HG02884 (cell line): ENCODE measurements around the gene SPRR2B.
"Not testable (repeated sequence)": the region's sequence is repeated elsewhere in the genome, so short reads cannot be mapped to it uniquely, and the experiment has no call there.

ENCODE experiments used
- ATAC-seq: cut with Tn5 transposase; IDR thresholded peaks from one replicate; pipeline ENCODE4 v1.9.1; 2021; ENCODE audit warnings: mild to moderate bottlenecking, moderate library complexity; ENCODE audit not compliant: unreplicated experiment

Gene SPRR2B

GRCh38 chr1:153035211-153035610, 36.2 kb downstream of the SPRR2B start:
- no peak for ATAC-seq

DNA sequence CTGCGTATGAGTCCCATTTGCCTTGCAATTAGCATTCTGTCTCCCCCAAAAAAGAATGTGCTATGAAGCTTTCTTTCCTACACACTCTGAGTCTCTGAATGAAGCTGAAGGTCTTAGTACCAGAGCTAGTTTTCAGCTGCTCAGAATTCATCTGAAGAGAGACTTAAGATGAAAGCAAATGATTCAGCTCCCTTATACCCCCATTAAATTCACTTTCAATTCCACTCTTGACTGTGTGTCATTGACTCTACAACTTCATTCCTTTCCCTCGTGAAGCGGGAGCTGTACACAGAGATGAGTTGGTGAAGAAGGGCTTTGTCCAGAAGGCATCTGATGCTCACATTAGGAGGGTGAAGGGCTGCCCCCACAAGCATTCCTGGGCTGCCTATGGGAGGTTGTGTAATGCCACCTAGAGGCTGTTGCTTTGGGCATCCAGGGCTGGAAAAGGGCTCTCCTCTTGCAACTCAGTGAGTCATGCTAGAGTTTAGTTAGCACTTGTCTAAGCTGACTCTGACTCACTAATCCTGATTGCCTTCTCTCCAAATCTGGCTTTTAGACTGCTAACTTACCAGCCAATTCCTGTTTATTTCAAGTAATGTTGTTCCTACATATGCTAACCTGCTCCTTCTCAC, 38.6 kb downstream of the SPRR2B start:
- ATAC-seq = no peak

- no peak for ATAC-seq
Observed at GRCh38 chr1:153032073-153032472, 39.3 kb downstream of the SPRR2B start.

- ATAC-seq = no peak
Observed at GRCh38 chr1:153030895-153031294, 40.5 kb downstream of the SPRR2B start, which contains the start of gene SPRR1B. SPRR1B (plus strand) TSS chr1:153031203; CDS start chr1:153032346, 1,143 bp downstream.

GRCh38 chr1:153028766-153029165, 42.6 kb downstream of the SPRR2B start:
- ATAC-seq = no peak

DNA sequence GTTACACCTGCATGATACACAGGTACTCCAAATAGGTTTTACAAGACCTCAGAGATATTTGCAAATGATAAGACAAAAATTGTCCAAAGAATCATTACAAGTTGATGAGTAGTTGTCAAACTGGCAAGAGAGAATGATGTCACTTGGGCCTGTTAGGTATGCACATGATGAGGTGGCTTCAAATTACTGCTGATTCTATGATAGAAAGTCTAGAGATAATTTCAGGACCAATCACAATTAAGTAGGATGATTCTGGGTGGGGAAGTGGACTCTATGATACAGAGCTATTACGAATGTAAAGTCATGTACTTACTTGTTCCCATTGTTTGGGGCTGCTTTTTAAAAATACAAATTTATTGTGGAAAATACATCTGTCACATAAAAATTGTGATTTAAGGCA, 45.6 kb downstream of the SPRR2B start:
- no peak for ATAC-seq

DNA sequence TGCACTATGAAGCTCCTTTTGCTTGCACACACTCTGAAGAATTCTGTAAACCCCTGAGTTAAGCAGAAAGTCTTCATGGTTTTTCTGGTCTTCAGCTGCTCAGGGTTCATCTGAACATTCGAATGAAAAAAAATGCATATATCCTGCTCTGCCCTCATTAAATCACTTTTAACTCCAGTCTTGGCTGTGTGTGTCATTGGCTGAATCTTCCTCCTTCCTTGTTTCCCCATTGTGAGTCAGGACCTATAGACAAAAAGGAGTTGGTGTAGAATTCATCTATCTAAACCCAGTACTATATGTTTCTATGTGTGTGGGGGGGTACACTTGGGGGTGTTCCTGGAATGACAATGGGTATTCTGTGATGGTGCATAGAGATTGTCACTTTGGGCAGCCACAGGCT, 47.0 kb downstream of the SPRR2B start:
- no peak for ATAC-seq

DNA sequence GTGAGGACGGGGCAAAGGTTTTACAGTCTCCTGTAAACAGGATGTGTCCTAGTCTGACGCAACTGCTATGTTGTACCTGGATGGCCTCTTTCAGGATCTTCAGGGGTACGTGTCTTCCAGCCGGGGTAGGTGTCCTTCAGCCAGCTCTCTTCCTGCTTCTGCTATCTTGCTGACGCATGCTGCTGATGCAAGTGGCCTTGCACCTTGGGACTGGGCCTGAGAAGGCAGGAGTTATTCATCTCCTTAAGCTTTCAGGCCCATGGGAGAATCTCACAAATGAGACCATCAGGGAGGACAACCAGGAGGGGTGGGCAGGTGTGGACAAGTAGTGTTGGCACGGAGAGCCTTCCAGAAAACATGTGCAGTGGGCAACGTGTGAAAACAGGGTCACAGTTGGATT, 48.3 kb downstream of the SPRR2B start:
- no peak for ATAC-seq

- ATAC-seq = not testable (repeated sequence)
Observed at GRCh38 chr1:153022340-153022739, 49.1 kb downstream of the SPRR2B start.

- not testable (repeated sequence) for ATAC-seq
Observed at GRCh38 chr1:153021829-153022228, 49.6 kb downstream of the SPRR2B start.
